Measurements from ENCODE around the gene CCDC6.
"Not testable (repeated sequence)": the region's sequence is repeated elsewhere in the genome, so short reads cannot be mapped to it uniquely, and the experiment has no call there.

CCDC6 gene

DNA sequence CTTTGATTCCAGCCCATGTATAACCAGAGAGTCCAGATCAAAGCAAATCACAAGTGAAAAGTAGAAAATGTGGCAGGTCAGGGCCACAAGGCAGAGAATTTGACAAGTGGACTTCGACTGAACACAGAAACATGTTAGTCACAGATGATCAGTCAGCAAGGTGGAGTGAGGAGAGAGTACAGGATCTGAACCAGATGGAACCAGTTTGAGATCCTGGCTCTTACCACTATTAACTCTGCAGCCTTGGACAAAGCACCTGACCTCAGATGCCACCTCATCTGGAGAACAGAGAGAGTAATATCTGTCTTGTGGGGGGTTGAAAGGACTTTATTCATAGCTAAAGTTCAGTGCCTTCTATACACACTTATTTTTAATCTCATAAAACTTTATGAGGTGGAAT is 157.5 kb downstream of the CCDC6 start:
- H3K4me3 ChIP-seq (ENCODE audit: control insufficient read depth, low read depth, low read length), result no peak overlapping the region
- DNase-seq (ENCODE audit: low read depth), result no peak
- TF ChIP-seq, protein P1, sequence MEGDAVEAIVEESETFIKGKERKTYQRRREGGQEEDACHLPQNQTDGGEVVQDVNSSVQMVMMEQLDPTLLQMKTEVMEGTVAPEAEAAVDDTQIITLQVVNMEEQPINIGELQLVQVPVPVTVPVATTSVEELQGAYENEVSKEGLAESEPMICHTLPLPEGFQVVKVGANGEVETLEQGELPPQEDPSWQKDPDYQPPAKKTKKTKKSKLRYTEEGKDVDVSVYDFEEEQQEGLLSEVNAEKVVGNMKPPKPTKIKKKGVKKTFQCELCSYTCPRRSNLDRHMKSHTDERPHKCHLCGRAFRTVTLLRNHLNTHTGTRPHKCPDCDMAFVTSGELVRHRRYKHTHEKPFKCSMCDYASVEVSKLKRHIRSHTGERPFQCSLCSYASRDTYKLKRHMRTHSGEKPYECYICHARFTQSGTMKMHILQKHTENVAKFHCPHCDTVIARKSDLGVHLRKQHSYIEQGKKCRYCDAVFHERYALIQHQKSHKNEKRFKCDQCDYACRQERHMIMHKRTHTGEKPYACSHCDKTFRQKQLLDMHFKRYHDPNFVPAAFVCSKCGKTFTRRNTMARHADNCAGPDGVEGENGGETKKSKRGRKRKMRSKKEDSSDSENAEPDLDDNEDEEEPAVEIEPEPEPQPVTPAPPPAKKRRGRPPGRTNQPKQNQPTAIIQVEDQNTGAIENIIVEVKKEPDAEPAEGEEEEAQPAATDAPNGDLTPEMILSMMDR (IDR thresholded peaks at IDR 0.05; ENCODE audit: control insufficient read depth, insufficient read depth, low read depth, low read length, missing control alignments), result no peak

DNA sequence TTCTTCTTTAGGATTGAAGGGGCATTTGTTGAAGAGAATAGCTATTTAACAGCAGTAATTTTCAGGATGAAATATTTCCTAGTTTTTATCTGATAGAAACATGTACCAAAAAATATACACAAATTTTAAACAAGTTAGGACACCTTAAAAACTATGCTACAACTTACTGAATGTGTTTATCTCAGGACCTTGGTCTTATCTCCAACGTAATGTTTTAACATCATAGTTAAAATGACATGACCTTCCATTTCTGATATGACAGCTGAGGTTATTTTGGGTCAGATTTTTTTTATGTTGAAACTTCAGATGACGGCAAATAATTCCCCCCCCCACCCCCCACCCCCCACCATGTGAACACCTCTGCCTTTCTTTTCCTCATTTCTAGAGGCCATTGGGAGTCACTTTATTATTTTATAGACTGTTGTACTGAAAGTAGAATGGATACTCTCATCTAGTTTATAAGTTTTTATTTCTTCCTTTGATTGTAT is 161.1 kb downstream of the CCDC6 start:
- no peak for DNase-seq (ENCODE audit: low read depth)
- TF ChIP-seq, protein P1 (IDR thresholded peaks at IDR 0.05; ENCODE audit: control insufficient read depth, insufficient read depth, low read depth, low read length, missing control alignments), result no peak

DNA sequence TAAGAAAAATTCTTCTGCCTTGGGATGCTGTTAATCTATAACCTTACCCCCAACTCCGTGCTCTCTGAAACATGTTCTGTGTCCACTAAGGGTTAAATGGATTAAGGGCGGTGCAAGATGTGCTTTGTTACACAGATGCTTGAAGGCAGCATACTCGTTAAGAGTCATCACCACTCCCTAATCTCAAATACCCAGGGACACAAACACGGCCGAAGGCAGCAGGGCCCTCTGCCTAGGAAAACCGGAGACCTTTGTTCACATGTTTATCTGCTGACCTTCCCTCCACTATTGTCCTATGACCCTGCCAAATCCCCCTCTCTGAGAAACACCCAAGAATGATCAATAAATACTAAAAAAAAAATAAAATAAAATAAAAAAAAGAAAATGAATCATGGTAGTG is 161.6 kb downstream of the CCDC6 start:
- not testable (repeated sequence) for DNase-seq (ENCODE audit: low read depth)

More for the DNA sequence above, 161.1 kb downstream of the CCDC6 start:
- no peak overlapping the region for H3K4me3 ChIP-seq (ENCODE audit: control insufficient read depth, low read depth, low read length)

DNA sequence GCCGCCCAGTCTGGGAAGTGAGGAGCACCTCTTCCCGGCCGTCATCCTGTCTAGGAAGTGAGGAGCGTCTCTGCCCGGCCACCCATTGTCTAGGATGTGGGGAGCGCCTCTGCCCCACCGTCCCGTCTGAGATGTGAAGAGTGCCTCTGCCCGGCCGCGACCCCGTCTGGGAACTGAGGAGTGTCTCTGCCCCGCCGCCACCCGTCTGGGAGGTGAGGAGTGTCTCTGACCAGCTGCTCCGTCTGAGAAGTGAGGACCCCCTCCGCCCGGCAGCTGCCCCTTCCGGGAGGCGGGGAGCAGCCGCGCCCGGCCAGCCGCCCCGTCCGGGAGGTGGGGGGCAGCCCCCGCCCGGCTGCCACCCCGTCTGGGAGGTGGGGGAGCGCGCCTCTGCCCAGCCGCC is 162.2 kb downstream of the CCDC6 start:
- H3K4me3 ChIP-seq (ENCODE audit: control insufficient read depth, low read depth, low read length); DNase-seq (ENCODE audit: low read depth): not testable (repeated sequence)

More for the DNA sequence above, 161.6 kb downstream of the CCDC6 start:
- H3K4me3 ChIP-seq (ENCODE audit: control insufficient read depth, low read depth, low read length), result not testable (repeated sequence)

DNA sequence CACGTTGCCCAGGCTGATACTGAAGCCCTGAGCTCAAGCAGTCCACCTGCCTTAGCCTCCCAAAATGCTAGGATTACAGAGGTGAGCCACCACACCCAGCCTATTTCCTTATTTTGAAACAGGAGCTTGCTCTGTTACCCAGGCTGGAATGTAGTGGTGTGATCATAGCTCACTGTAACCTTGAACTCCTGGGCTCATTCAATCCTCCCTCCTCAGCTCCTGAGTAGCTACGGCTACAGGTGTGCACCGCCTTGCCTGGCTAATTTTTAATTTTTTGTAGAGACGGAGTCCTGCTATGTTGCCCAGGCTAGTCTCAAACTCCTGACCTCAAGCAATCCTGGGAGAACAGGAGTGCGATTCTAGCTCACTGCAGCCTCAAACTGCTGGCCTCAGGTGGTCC is 164.8 kb downstream of the CCDC6 start:
- DNase-seq (ENCODE audit: low read depth), result no peak
- TF ChIP-seq, protein P1 (IDR thresholded peaks at IDR 0.05; ENCODE audit: control insufficient read depth, insufficient read depth, low read depth, low read length, missing control alignments), result no peak
- no peak overlapping the region for H3K4me3 ChIP-seq (ENCODE audit: control insufficient read depth, low read depth, low read length)

DNA sequence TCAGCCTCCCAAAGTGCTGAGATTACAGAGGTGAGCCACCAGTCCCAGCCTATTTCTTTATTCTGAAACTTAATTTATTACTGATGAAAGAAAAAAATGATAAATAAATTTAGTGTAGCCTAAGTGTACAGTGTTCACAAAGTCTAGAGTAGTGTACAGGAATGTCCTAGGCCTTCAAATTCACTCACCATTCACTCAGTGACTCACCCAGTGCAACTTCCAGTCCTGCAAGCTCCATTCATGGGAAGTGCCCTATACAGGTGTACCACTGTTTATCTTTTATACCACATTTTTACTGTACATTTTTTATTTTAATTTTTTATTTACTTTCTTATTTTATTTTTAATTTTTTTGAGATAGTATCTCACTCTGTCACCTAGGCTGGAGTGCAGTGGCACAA is 165.3 kb downstream of the CCDC6 start:
- no peak overlapping the region for H3K4me3 ChIP-seq (ENCODE audit: control insufficient read depth, low read depth, low read length)
- TF ChIP-seq, protein P1 (IDR thresholded peaks at IDR 0.05; ENCODE audit: control insufficient read depth, insufficient read depth, low read depth, low read length, missing control alignments), result no peak
- no peak for DNase-seq (ENCODE audit: low read depth)

All from AG09309 (cell line).